ENCODE results near the gene FRG2.
"Not testable (repeated sequence)": the region's sequence is repeated elsewhere in the genome, so short reads cannot be mapped to it uniquely, and the experiment has no call there.

FRG2 gene

DNA sequence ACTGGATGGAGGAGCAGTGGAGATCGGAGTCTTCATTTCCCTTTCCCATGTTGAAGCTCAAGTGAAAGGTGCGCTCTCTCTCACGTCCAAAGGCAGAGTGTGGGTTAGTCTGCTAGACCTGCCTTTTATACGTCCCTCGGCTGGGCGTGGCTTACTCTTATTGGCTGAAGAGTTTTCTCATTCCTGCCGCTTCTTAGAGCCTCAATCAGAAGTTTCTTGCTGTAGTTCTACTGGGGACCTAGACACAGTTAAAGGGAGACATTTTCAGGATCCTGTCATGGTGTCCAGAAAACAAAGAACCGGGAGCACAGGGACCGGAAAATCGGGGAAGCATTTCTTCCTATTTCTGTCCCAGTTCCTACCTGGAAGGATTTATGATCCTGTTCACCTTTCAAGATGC lies at the start of gene FRG2:
TSS of gene FRG2 (minus strand) at position 101 of the 400 bp plus-strand sequence. CDS start at position 49, 52 bp downstream.
- H3K4me3 ChIP-seq (ENCODE audit: low read depth, low read length): not testable (repeated sequence)

DNA sequence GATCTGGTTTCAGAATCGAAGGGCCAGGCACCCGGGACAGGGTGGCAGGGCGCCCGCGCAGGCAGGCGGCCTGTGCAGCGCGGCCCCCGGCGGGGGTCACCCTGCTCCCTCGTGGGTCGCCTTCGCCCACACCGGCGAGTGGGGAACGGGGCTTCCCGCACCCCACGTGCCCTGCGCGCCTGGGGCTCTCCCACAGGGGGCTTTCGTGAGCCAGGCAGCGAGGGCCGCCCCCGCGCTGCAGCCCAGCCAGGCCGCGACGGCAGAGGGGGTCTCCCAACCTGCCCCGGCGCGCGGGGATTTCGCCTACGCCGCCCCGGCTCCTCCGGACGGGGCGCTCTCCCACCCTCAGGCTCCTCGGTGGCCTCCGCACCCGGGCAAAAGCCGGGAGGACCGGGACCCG lies 41.3 kb upstream of the FRG2 start:
- H3K4me3 ChIP-seq (ENCODE audit: low read depth, low read length): not testable (repeated sequence)

GRCh38 chr4:190064805-190065204 lies 37.7 kb upstream of the FRG2 start:
- H3K4me3 ChIP-seq (ENCODE audit: low read depth, low read length): not testable (repeated sequence)

- not testable (repeated sequence) for H3K4me3 ChIP-seq (ENCODE audit: low read depth, low read length)
Observed at GRCh38 chr4:190064342-190064741, 37.3 kb upstream of the FRG2 start, which contains the start of gene DBET. TSS of gene DBET (plus strand) at chr4:190064502.

DNA sequence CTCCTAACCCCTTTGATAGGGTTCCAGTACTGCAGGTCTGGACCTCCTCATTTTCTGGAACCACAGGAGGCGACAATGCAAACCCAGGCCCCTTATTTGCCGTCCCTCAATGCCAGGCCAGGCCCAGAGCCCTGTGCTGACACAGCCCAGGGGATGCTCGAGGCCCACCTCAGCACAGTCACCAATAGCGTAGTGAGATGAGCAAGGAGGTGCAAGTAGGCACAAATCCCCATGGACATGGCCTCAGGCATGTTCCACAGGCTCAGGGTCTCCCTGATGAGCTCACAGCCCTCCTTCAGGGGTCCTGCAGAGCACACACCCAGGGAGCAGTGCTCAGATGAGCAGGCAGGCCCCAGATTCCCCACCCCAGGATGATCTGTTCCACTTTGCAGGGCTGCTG lies 31.9 kb upstream of the FRG2 start:
- not testable (repeated sequence) for H3K4me3 ChIP-seq (ENCODE audit: low read depth, low read length)

DNA sequence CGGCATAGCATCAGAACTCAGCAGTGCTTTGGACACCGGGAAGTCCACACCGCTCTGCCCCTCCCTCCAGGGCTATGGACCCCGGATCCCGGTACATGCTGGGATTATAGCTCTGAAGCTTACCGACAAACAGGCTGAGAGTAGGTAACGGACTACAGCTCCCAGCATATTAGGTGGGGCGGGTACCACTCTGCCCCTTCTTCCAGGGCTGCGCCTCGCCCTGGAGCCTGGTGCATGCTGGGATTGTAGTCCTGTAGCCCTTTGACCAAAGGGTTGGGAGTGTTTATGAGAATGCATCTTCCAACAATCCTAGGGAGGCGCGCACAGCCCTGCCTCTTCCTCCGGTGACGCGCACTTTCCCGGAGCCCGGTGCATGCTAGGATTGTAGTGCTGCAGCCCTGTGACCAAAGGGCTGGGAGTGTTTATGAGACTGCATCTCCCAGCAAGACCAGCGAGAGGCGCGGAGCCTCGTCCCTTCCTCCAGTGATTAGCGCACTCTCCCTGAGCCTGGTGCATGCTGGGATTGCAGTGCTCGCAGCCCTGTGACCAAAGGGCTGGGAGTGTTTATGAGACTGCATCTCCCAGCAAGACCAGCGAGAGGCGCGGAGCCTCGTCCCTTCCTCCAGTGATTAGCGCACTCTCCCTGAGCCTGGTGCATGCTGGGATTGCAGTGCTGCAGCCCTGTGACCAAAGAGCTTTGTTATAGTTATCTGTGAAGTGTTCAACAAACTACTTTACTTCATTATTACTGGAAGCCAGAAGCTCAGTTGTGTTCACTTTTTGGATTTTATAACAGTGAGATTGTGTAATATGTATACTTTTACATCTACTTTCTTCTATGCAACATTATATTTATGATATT lies 22.6 kb upstream of the FRG2 start:
- H3K4me3 ChIP-seq (ENCODE audit: low read depth, low read length): not testable (repeated sequence)

GRCh38 chr4:190047627-190048026 lies 20.6 kb upstream of the FRG2 start:
- H3K4me3 ChIP-seq (ENCODE audit: low read depth, low read length): not testable (repeated sequence)

DNA sequence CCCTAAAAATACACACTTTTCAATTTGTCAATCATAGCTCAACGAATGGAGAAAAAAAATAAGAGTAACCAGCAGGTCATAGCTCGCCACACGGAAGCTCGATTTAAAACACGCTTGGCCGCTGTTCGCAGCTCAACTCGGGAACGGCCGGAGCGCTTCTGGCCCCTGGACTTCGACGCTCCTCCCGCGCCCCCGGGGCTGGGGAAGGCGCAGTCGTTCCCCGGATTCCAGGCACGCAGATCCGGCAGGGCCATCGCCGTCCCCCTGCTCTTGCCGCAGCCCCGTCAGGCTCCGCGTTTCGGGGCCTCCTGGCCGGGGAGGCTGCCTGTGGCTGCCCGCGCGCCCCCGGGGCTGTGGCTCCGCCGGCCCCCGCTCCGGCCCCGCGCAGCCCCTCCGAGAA lies 13.8 kb upstream of the FRG2 start:
- not testable (repeated sequence) for H3K4me3 ChIP-seq (ENCODE audit: low read depth, low read length)

GRCh38 chr4:190037704-190038388 lies 10.8 kb upstream of the FRG2 start:
- H3K4me3 ChIP-seq (ENCODE audit: low read depth, low read length): not testable (repeated sequence)

DNA sequence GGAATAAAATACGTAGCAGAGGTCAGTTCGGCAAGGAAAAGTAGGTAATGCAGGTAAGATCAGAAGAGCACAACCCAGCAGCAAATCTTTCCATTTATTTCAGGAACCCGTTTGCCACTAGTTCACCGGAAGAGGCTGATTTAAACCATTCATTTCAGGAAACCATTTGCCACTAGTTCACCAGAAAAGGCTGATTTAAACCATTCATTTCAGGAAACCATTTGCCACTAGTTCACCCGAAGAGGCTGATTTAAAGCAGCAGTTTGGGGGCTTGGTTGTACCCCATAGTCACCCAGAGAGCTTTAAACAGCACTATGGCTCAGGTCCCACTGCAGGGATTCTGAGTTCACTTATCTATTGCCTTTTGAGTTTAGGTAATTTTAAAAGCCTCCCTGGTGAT lies 4.2 kb upstream of the FRG2 start:
- H3K4me3 ChIP-seq (ENCODE audit: low read depth, low read length): not testable (repeated sequence)

DNA sequence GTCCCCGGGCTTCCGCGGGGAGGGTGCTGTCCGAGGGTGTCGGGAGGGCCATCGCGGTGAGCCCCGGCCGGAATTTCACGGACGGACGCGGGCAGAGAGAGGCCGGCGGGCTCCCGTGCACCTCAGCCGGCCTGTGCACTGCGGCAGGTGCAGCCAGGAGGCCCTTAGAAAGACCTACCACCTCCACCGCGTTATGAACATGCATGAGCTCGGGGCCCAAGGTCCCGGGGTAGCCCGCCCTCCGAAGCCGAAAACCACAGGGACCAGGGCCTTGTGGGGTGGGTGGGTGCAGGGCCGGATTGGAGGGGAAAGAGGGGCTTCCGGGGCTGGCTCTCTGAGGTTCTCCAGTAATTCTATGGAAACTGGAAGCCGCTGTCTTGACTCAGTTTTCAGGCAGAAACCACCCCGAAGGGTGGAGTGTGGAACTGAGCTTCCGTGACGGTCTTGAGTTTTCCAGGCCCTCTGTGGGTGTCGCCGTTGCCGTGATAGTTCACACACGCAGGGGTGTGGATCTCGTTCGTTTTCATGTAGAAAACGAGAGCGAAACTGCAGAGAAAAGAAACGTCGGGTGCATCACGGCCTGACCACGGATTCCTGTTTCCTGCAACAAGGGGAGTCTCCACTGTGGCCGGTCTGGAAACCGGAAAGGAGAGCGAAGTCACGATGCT lies 4.3 kb downstream of the FRG2 start:
- not testable (repeated sequence) for H3K4me3 ChIP-seq (ENCODE audit: low read depth, low read length)

- H3K4me3 ChIP-seq (ENCODE audit: low read depth, low read length): not testable (repeated sequence)
Observed at GRCh38 chr4:190021973-190022372, 5.1 kb downstream of the FRG2 start.

DNA sequence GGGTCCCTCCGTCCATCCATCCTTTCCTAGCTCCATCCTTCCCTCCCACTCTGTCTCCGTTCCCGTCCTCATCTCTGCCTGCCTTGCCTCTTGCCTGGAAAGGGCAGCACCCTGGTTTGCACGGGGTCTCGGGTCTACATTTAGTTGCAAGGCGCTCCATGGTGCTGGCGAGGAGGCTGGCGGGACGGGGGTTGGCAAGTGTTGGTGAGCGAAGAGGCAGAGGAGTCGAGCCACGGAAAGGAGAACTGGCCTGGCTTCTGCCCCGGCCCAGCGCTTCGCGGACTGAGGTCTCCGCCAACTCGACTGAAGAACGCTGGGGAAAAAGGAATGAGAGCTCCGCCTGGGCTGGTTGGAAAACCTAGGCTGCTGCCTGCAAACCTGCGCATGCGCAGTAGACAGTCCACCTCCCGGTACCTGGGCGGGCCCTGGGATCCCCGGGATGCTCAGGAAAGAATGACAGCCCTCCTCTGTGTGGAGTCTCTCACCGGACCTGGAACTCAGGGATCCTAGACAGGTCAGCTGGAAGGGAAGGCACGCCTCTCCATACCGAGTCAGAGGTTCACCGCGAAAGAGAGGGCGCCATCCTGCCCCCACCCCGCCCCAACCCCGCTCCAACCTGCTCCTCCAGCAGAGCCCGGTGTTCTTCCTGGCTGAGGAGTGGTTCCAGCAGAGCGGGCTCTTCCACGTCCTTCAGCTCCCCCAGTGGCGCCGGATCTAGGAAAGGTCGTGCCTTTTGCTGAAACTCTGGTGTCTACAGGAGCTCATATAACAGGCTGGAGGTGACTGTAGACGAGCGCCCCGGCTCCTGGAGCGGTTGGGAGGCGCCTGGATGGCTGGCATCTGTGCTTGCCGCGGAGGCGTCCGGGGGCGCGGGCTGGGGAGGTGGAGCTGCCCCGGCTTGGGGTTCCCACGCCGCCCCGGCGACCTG lies 6.0 kb downstream of the FRG2 start:
- no peak overlapping the region for H3K4me3 ChIP-seq (ENCODE audit: low read depth, low read length)
- no peak for TF ChIP-seq CTCF (IDR thresholded peaks at IDR 0.05; ENCODE audit: low read depth, low read length)

GRCh38 chr4:190019859-190020463 lies 7.1 kb downstream of the FRG2 start:
- H3K4me3 ChIP-seq (ENCODE audit: low read depth, low read length): not testable (repeated sequence)

Data from WI38 (cell line).